ACHN (cell line): ENCODE data around the gene IRS4.
A peak's percentile ranks its signal among the peaks of the same experiment; 100 is the strongest.

Experiments
- DNase-seq: peaks from one replicate; pipeline ENCODE4 v3.0.0-alpha.2; 2015
- in situ Hi-C: cut with HindIII; loops from 2 replicates; pipeline ENCODE4 v1.10.0; 2017; ENCODE audit warnings: low sequenced_read_pairs, low pct_ligation_motif_present, low pct_unique_long_range_greater_than_20kb

Gene IRS4

DNA sequence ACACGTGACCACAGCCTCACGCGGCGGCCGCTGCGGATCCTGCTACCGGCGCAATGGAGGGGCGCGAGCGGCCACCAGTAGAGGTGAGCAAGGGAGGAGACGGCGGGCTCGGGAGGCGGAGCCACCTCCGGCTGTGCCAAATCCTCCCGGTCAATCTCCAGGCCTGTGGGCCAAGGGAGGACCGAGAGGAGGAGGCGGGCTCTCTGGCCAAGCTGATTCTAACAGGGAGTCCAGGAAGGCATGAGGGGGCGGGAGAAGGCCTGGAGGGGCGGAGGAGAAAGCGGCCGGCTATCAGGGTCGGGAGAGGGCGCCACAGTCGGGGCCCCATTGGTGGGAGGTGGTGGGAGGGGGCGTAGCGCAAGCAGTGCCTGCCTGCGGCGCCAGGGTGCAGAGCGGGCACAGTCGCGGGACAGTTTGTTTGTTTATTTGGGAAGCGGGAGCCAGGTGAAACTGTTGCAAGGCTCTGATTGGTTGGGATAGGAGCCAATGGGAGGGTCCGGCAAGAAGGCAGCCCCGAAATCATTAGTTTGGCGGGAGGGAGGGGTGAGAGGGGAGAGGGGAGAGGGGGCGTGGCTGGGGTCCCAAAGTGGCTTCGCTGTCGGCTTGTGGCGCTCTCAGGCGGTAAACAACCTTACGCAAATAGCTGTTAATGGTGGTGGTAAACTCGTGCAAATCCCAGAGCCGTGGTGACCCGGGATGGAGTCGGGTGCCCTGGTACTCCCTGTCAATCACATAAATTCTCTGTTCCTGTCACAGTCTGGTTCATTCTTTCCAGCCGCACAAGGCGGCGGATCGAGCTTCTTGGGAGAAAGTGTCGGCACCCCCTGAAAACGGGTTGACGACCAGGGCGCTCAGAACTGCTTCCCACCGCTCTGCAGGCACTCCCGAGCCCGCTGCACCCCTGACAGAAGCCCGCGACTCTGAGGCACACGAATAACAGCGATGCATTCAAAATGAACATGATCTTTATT is at the start of gene IRS4:
TSS of gene IRS4 (minus strand) at position 55 of the 971 bp plus-strand sequence.
- no peak for DNase-seq
- in situ Hi-C loops: no loop called here

DNA sequence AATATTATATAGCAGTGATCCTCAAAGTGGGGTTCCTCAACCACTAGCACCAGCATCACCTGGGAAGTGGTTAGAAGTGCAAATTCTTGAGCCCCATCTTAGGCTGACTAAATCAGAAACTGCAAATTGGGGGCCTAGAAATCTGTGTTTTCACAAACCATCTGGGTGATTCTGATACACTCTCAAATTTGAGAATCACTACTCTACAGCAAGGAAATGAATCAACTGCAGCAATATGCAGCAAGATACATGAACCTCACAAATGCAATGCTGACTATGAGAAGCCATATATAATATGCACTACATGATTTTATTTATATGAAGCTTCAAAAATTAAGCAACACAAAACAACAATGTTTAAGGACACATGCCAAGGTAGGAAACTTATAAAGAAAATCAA is 36.2 kb upstream of the IRS4 start:
- in situ Hi-C loops: no loop called here
- no peak for DNase-seq

DNA sequence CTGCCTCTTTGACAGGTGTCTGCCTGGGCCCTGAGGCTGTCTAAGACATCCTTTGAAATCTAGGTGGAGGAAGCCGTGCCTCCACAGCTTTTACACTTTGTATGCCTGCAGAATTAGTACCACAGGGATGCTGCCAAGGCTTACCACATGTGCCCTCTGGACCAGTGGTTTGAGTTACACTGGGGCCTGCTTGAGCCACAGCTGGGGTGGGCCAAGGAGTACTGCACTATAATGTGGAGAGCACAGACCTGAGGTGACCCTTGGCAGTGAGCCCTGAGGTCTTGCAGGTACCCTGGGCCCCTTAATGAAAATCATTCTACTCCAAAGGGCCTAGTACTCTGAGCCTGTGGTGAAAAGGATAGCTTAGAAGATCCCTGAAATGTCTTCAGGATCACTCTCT is 27.2 kb upstream of the IRS4 start:
- no peak for DNase-seq
- in situ Hi-C loops: no loop called here

DNA sequence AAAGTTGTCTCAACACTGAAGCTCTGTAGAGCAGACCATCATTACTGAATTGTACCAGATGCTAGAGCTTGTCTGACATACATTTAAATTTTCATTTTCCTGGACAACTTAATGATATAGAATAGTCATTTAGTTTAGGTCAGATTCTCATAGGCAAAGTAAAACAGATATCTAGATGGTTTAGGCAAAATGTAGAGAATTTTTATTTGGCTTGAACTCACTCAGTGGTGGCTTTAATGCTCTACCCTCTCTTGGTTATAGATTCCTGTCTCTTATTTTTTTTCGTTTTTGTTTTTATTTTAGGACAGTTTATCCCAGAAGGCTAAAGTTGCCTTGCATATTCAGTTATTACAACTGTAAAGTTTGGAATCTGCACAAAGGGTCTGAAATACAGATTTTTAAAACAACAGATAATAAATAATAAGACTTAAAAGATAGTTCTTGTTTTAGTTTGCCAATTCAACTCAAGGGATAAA is 4.0 kb upstream of the IRS4 start:
- no peak for DNase-seq
- in situ Hi-C loops: no loop called here

DNA sequence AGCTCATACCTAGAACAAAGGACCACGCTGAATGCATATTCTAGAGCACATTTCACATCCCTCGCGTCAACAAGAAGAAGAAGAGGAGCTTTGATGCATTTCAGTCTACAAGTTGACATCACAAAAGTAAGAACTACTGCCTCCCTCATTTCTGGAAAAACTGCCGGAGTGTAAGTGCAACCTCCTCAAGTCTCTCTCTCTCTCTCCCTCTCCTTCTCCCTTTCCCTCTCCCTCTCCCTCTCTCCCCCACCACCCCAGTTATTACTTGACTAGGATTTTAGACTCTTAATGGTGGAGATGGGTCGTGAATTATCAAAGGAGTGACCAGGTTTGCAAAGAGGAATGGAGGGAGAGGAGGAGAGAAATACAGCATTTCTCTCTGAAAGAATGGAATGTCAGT is 1.4 kb upstream of the IRS4 start:
- no peak for DNase-seq
- in situ Hi-C loops: no loop called here

DNA sequence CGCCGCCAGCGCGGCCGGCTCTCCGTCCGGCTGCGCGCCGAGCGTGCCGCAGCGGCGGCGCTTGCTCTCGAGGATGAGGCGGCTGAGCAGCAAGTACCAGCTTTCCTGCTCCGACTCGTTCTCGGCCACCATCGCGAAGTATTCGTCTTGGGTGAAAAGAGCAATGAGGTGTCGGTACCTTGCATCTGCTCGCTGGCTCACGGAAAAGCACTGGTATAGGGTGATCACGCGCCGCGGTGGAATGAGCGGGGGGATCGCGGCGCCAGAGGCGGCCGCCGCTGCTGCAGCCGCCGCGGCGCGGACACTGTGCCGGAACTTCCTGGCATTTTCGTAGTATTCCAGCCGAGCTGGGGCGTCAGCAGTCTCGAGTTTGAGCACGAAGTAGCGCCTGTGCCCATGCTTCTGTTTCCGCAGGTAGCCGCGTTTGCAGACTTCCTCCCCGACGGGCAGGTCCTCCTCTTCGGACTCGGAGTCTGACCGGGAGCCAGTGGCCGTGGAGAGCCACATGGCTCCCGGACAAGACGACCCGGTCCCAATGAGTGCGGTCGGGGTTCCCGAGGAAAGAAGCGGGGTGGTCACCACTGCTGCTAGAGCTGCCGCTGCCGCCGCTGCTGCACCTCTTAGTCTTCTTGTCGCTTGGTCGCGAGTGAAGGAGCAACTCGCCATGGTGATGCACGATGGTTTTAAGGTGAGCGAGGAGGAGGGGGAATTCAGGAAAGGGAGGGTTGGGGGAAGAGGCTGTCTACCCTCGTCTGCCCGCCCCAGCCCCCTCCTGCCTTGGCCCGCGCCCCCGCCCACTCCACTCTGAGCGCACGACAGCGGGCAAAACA is 469 bp downstream of the IRS4 start:
- peak; percentile 0 for DNase-seq
- in situ Hi-C loops: no loop called here

DNA sequence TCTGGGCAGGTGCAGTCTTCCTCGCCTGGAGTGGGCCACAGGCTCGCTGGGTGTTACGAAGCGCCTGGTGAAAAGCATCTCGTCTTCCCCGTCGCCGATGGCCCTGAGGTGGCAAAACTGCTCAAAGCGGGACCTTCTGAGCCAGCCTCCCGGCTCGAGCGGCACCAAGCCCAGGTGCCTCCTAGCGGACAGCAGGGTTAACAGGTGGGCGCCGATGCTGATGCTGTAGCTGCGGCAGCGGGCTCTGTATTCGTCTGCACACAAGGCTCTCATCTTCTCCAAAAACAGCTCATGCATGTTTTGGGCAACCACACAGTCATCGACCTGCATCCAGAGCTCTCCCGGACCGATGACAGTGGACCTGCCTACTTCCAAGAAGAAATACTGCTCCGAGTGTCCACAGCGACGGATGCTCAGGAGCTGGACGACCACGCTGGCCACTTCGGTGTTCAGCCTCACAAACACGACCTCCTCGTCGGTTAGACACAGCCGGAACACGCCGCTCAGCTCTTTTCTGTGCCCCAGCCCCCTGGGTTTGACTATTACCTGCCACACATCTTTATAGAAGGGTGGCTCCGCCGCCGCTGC is 1.2 kb downstream of the IRS4 start:
- DNase-seq: no peak
- in situ Hi-C loops: no loop called here

DNA sequence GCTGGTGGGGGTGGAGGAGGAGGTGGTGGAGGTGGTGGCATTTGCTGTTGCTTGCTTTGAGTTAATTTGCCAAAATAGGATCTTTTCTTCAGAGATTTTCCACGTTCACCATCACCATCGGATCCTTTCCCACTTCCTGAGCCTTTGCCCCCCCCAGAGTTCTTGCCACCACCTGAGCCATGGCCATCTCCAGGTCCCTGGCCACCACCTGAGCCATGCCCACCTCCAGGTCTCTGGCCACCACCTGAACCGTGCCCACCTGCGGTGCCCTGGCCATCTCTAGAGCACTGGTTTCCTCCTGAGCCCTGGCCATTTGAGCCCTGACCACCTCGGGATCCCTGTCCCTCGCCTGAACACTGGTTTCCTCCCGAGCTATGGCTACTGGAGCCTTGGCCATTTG is 1.9 kb downstream of the IRS4 start:
- in situ Hi-C loops: no loop called here
- no peak for DNase-seq

DNA sequence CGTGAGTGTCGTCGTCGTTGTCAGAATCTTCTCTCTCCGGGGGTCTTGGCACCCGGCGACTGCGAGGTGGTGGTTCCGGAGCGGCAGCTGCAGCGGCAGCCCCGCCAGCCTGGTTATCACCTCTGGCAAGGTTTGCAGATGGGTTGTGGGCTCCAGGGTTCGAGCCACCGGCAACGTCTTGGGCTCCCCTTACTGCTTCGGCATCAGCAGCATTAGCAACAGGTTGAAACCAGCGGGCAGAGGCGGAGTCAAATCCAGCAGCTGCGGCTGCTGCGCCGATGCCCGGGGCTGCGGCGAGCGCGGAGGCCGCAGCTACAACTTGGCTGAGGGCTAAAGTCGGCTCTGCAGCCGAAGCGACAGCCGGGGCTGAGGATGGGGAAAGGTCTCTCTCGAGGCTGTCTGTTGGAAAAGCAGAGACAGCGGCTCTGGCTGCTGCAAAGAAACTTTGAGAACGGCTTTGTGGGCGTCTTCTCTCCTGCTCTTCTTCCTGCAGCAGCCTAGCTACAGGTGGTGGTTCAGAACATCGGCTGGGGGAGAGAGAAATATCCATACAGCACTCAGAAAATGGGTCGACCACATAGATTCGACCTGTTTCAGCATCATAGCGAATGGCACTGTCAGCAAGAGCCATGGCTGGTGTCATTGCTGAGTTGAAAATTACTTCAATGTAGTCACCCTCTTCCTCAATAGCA is 3.6 kb downstream of the IRS4 start:
- in situ Hi-C loops: no loop called here
- DNase-seq: no peak

DNA sequence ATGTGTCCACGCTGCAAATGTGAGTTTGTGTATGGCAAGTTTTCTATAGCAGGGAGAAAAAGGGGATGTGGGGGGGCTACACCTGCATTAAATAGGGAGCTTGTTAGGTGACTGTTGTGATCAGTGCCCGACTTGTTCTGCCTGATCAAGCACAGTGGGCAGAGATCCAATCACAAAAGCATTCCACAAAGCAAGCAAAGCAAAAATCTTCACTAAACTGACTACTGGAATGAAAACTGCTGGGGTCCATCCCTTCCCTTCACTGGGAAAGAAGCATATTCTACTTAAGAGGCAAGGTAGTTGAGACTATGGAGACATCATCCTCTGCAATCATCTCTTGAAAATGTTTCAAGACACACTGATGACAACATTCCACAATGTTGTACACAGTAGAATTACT is 5.2 kb downstream of the IRS4 start:
- no peak for DNase-seq
- in situ Hi-C loops: no loop called here

DNA sequence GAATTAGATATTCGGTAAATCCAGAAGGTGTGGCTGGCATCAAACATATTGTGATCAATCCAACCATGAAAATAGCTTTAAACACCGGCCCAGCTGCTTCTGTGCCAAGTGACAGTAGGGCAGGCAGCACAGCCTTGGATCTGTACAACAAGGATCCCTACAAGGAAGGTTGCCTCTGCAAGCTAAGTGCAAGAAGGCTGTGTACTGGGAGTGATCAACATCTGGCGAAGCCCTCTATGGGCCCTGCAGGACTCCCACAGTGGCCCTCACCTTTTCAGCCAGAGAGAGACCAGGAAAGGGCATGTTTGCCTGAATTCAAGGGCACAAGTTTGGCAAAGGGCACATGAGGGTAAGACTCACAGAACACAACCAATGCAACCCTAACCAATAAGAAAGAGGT is 9.6 kb downstream of the IRS4 start:
- DNase-seq: no peak
- in situ Hi-C loops: no loop called here

DNA sequence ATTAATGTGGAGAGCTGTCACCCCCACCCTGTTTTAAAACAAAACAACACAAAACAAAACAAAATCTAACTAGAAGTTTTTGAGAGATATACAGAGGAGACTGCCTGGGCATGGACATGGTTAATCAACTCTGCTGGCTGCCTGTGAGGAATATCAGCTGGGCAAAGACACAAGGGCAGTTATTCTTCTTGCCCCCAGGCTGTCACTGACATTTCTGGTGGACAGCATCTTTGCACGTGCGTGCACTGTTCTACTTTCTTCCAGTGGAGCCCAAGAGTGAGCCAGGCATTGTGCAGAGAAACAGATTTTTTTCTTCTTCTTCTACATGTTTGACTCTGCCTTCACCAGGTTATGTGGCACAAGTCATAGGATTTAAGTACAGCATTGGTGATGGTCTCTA is 13.8 kb downstream of the IRS4 start:
- no peak for DNase-seq
- in situ Hi-C loops: no loop called here

DNA sequence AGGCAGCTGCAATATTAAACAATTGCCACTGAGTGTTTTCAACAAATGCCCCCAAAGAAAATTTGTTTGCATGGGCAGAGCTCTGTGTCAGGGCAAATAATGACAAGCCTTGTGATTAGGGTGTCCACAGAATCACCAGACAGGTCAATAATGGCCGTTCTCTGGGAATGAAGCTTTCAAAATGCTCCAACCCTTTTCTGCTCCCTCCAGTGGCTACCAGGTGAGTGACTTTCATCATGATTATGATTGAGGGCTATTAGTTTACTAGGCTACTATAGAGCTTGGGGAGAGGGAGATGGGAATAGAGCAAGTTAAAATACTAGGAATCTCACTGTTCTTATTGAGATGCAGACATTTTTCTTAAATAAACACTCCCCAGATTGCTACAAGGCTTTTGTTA is 23.5 kb downstream of the IRS4 start:
- no peak for DNase-seq

DNA sequence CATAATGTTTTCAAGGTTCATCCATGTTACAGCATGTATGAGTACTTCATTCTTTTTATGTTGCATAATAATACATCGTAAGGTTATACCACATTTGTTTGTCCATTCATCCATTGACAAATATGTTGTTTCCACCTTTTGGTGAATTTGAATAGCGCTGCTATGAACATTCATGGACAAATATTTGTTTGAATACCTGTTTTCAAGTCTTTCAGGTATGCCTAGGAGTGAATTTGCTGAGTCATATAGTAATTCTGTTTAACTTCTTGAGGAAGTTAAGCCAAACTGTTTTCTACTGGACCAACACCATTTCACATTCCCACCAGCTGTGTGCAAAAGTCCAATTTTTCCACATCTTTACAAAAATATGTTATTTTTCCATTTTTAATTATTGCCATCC is 31.5 kb downstream of the IRS4 start:
- DNase-seq: no peak
- in situ Hi-C loops: no loop called here

More for the DNA sequence above, 23.5 kb downstream of the IRS4 start:
- in situ Hi-C loops: no loop called here

DNA sequence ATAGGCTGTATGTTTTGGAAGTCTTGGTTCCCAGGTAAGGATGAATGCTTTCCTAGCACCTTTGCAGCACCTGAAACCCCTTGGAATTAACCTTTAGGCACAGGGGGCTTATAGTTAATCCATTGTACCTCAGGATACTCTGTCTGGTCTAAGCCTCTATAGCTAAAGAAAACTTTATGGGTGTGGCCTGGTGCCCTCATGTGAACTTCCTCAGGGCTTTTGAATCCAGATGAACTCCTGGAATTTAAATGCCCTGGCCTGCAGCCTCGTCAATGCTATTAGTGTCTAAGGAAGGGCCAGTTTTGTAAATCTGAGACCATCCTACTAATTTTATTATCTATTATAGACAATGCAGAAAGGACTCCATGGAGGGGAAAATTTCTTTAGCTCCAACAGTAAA is 33.8 kb downstream of the IRS4 start:
- in situ Hi-C loops: no loop called here
- no peak for DNase-seq

DNA sequence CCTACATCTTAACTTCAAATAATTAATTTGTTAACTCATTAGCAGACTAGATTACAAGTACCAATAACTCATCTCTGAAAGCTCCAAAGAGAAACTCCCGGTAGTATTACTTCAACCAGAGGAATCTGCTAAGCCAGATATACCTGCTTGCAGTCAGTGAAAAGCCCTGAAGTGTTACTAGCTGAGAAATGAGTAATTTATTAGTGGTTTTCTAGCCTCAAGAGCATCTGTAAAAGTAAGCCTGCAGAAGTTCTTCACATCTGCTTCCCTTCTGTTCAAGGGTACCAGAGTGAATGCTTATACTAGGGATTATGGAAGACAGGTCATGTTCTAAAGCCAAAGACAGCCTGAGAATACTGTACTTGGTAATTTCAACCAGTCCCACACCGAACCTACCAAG is 34.7 kb downstream of the IRS4 start:
- DNase-seq: no peak
- in situ Hi-C loops: no loop called here

DNA sequence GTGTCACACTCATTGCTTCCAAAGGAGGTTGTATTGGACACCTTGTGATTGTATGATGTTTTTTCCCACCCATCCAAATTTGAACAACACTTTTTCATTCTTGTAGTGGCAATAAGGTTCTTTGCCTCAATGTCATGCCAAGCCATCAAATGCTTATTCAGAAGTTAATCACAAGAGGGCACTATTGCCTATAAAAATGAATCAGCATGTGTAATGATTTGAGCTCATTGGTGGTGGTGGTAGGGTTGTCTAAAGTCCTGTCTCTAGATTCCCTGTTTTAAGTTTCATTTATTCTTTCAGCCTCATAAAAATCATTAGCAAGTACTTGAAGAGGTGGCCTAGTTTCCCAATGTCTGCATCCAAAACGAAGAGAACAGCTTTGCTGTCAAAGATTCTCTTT is 37.0 kb downstream of the IRS4 start:
- in situ Hi-C loops: no loop called here
- DNase-seq: peak; percentile 42

DNA sequence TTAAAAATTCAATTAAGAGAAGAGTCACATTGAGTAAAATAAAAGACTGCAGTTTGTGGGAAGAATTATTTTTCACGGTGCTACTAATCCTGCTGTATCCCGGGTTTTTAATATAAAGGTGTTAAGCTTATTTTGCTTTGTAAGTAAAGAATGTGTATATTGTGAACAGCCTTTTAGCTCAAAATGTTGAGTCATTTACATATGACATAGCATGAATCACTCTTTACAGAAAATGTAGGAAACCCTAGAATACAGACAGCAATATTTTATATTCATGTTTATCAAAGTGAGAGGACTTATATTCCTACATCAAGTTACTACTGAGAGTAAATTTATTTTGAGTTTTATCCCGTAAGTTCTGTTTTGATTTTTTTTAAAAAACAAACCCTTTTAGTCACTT is 39.7 kb downstream of the IRS4 start:
- no peak for DNase-seq
- in situ Hi-C loops: no loop called here
